NB4 (cell line): ENCODE measurements around the gene CIAO1.

ENCODE experiments used
- CTCF ChIP-seq: IDR thresholded peaks from one replicate; pipeline ENCODE4 v1.5.1; 2012; ENCODE audit warnings: low read depth, low read length
- MAX ChIP-seq: IDR thresholded peaks from 2 replicates; pipeline ENCODE4 v1.6.1; 2011; ENCODE audit warnings: low read depth, low read length
- MYC ChIP-seq: IDR thresholded peaks from 2 replicates; pipeline ENCODE4 v1.6.1; 2011; ENCODE audit warnings: low read depth, low read length
- POLR2A ChIP-seq: IDR thresholded peaks from 2 replicates; pipeline ENCODE4 v1.6.1; 2011; ENCODE audit warnings: mild to moderate bottlenecking; ENCODE audit not compliant: insufficient read length; ENCODE audit errors: extremely low read depth

- TF ChIP-seq CTCF: no peak
- TF ChIP-seq POLR2A: no peak
- no peak for TF ChIP-seq MAX
- no peak for TF ChIP-seq MYC
Measured at GRCh38 chr2:96287273-96287856, 21.3 kb downstream of the CIAO1 start.
